ENCODE data around the gene POLDIP2.

- no peak for TF ChIP-seq CTCF (IDR thresholded peaks at IDR 0.05 in 2 of 3, conservative IDR thresholded peaks at IDR 0.05 in 1 of 3; ENCODE audit: insufficient read depth in 2 of 3, low read depth in 1 of 3, low read length in 3 of 3)
- TF ChIP-seq POLR2AphosphoS5 (IDR thresholded peaks at IDR 0.05; ENCODE audit: control insufficient read depth, insufficient read depth, low read depth, low read length): no peak
- no peak for TF ChIP-seq ARID1B (IDR thresholded peaks at IDR 0.05)
- no peak for TF ChIP-seq AFF4 (CRISPR knock-in tag; IDR thresholded peaks at IDR 0.05)
These were observed 36.9 kb downstream of the POLDIP2 start for GRCh38 chr17:28320215-28321061.

Data from K562 (cell line).